DND-41 (cell line): ENCODE results near the gene FNDC3B.

Experiments
- CTCF ChIP-seq: IDR thresholded peaks from 2 replicates; pipeline ENCODE4 v1.5.1; 2012; ENCODE audit warnings: borderline replicate concordance, low read length, moderate library complexity, mild to moderate bottlenecking; ENCODE audit not compliant: poor library complexity, severe bottlenecking; ENCODE audit errors: extremely low read depth
- EZH2 ChIP-seq: IDR thresholded peaks from 3 replicates; pipeline ENCODE4 v1.6.1; 2012; ENCODE audit warnings: borderline replicate concordance, low read depth, mild to moderate bottlenecking, moderate library complexity, low read length, inconsistent platforms; ENCODE audit not compliant: severe bottlenecking

GRCh38 chr3:172018364-172018763, 21.0 kb upstream of the FNDC3B start:
- TF ChIP-seq CTCF = no peak
- TF ChIP-seq EZH2 = no peak
